Trophoblast cell (in vitro differentiated cells and primary cell): ENCODE data around the gene FAM163A.
"Not testable (repeated sequence)": the region's sequence is repeated elsewhere in the genome, so short reads cannot be mapped to it uniquely, and the experiment has no call there.

Experiments
- DNase-seq, 2 donors: peaks; one replicate each; pipeline ENCODE4 v3.0.0-alpha.2; 2016
- H2AFZ ChIP-seq: 2 replicates; pipeline ENCODE4 v1.6.1; 2013; ENCODE audit warnings: low read length, moderate library complexity, mild to moderate bottlenecking; ENCODE audit not compliant: insufficient read depth, poor library complexity
- H2AK5ac ChIP-seq: 2 replicates; pipeline ENCODE4 v1.6.1; 2013; ENCODE audit warnings: mild to moderate bottlenecking, low read length
- H2BK120ac ChIP-seq: 2 replicates; pipeline ENCODE4 v1.6.1; 2013; ENCODE audit warnings: low read length, mild to moderate bottlenecking, moderate library complexity; ENCODE audit not compliant: insufficient read depth, poor library complexity
- H2BK12ac ChIP-seq: 2 replicates; pipeline ENCODE4 v1.6.1; 2013; ENCODE audit warnings: mild to moderate bottlenecking, low read length, moderate library complexity
- H2BK5ac ChIP-seq: 2 replicates; pipeline ENCODE4 v1.6.1; 2013; ENCODE audit warnings: low read length, low read depth, moderate library complexity, mild to moderate bottlenecking; ENCODE audit not compliant: poor library complexity
- H3K14ac ChIP-seq: 2 replicates; pipeline ENCODE4 v1.6.1; 2013; ENCODE audit warnings: mild to moderate bottlenecking, low read length
- H3K18ac ChIP-seq: 2 replicates; pipeline ENCODE4 v1.6.1; 2013; ENCODE audit warnings: mild to moderate bottlenecking, low read length
- H3K23ac ChIP-seq: 2 replicates; pipeline ENCODE4 v1.6.1; 2013; ENCODE audit warnings: low read length
- H3K27ac ChIP-seq: 2 replicates; pipeline ENCODE4 v1.5.1; 2013; ENCODE audit warnings: low read depth, mild to moderate bottlenecking, inconsistent platforms, low read length, moderate library complexity
- H3K27me3 ChIP-seq: 2 replicates; pipeline ENCODE4 v1.6.1; 2013; ENCODE audit warnings: inconsistent platforms, mild to moderate bottlenecking, low read length, moderate library complexity; ENCODE audit not compliant: insufficient read depth
- H3K36me3 ChIP-seq, 2 experiments: 1 replicate in 1 of 2; 2 replicates in 1 of 2; pipeline ENCODE4 v1.6.1; 2013; ENCODE audit warnings: low read length in 2 of 2, mild to moderate bottlenecking in 2 of 2, moderate library complexity in 1 of 2; ENCODE audit not compliant: insufficient read depth in 2 of 2, control insufficient read depth in 1 of 2
- H3K4ac ChIP-seq: 2 replicates; pipeline ENCODE4 v1.6.1; 2013; ENCODE audit warnings: low read depth, mild to moderate bottlenecking, low read length, moderate library complexity
- H3K4me1 ChIP-seq, 2 experiments: 1 replicate in 1 of 2; 2 replicates in 1 of 2; pipeline ENCODE4 v1.6.1; 2013; ENCODE audit warnings: low read length in 2 of 2, mild to moderate bottlenecking in 2 of 2, moderate library complexity in 1 of 2; ENCODE audit not compliant: insufficient read depth in 2 of 2, control insufficient read depth in 1 of 2
- H3K4me2 ChIP-seq: 2 replicates; pipeline ENCODE4 v1.6.1; 2013; ENCODE audit warnings: inconsistent platforms, mild to moderate bottlenecking, low read length, moderate library complexity
- H3K4me3 ChIP-seq: 2 replicates; pipeline ENCODE4 v1.5.1; 2013; ENCODE audit warnings: mild to moderate bottlenecking, low read depth, low read length, inconsistent platforms
- H3K79me1 ChIP-seq: one replicate; pipeline ENCODE4 v1.6.1; 2013; ENCODE audit warnings: low read length
- H3K79me2 ChIP-seq: 2 replicates; pipeline ENCODE4 v1.6.1; 2013; ENCODE audit warnings: low read length, mild to moderate bottlenecking; ENCODE audit not compliant: control insufficient read depth, insufficient read depth, poor library complexity
- H3K9ac ChIP-seq: 2 replicates; pipeline ENCODE4 v1.6.1; 2013; ENCODE audit warnings: mild to moderate bottlenecking, low read length
- H3K9me3 ChIP-seq: 2 replicates; pipeline ENCODE4 v1.6.1; 2013; ENCODE audit warnings: low read depth, mild to moderate bottlenecking, control low read depth, inconsistent platforms, low read length; ENCODE audit not compliant: insufficient read depth
- H4K12ac ChIP-seq: 2 replicates; pipeline ENCODE4 v1.6.1; 2013; ENCODE audit warnings: low read depth, mild to moderate bottlenecking, low read length, moderate library complexity
- H4K8ac ChIP-seq: 2 replicates; pipeline ENCODE4 v1.6.1; 2013; ENCODE audit warnings: low read depth, mild to moderate bottlenecking, low read length, moderate library complexity
- H4K91ac ChIP-seq: one replicate; pipeline ENCODE4 v1.6.1; 2013; ENCODE audit warnings: low read depth, mild to moderate bottlenecking, low read length, moderate library complexity
- WGBS: extraction: QIAGEN DNeasy Blood & Tissue Kit; methylation state at CpG from one replicate; pipeline ENCODE4 v1.1.7; 2013; ENCODE audit warnings: missing lambda C conversion rate; ENCODE audit not compliant: insufficient read length, insufficient coverage; ENCODE audit errors: extremely low coverage; 5-methylcytosine and 5-hydroxymethylcytosine counted together

The FAM163A gene

DNA sequence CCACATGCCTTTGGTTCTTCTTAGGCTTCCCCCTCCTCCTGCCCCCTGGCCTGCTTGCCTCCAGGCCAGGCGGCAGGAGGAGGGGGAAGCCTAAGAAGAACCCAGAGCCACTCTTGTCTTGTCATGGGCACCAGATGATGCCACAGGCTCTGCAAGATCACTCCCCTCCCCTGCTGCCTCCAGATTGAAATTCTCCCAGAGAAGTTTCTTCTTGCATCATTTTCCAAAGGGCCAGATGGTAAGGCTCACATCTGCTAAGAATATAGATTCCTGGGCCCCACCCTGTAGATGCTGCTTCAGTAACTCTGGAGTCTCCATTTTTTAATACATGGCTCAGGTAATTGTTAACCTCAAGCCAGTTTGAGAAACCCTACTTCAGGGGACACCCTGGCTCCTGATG is 60.8 kb downstream of the FAM163A start:
- no CpG with 5 or more reads among the region's 1 CpG for WGBS
- Histone ChIP-seq H2BK120ac (no peak overlapping the region), H3K36me3 (no peaks in the 10 kb centered on the region), H3K27ac (no peak overlapping the region), H4K8ac (no peak overlapping the region), H3K4me1 (peaks cover 4 to 10% of the 10 kb centered on the region in 2 experiments), H2BK12ac (no peak overlapping the region), H4K91ac (no peak overlapping the region), H2AK5ac (no peak overlapping the region), H3K9ac (no peak overlapping the region), H3K4me3 (no peak overlapping the region), H2AFZ (no peak overlapping the region), H3K4me2 (no peak overlapping the region), H3K27me3 (no peaks in the 10 kb centered on the region), H3K9me3 (no peaks in the 10 kb centered on the region), H2BK5ac (no peak overlapping the region), H4K12ac (no peak overlapping the region), H3K14ac (no peak overlapping the region), H3K79me2 (no peaks in the 10 kb centered on the region), H3K18ac (no peak overlapping the region), H3K79me1 (no peaks in the 10 kb centered on the region), H3K4ac (no peak overlapping the region), H3K23ac (no peak overlapping the region)
- DNase-seq, result no peak

DNA sequence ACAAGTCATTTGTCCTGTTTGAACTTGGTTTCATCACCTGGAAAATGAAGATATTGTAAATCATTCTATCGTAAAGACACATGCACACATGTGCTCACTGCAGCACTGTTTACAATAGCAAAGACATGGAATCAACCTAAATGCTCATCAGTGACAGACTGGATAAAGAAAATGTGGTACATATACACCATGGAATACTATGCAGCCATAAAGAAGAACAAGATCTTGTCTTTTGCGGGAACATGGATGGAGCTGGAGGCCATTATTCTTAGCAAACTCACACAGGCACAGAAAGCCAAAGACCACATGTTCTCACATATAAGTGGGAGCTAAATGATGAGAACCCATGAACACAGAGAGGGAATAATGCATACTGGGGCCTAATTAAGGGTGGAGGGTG is 61.3 kb downstream of the FAM163A start:
- not testable (repeated sequence) for H3K4me3 ChIP-seq, H2AK5ac ChIP-seq, H2BK5ac ChIP-seq, H3K4me2 ChIP-seq, H3K9me3 ChIP-seq, H3K14ac ChIP-seq, H3K36me3 ChIP-seq, H3K9ac ChIP-seq, H4K12ac ChIP-seq, H3K23ac ChIP-seq, H4K91ac ChIP-seq, H3K27ac ChIP-seq, H3K4ac ChIP-seq, H2BK120ac ChIP-seq, H3K79me2 ChIP-seq, H2BK12ac ChIP-seq, H3K79me1 ChIP-seq, H3K18ac ChIP-seq, H3K27me3 ChIP-seq, H4K8ac ChIP-seq, H2AFZ ChIP-seq, DNase-seq
- peaks cover 4 to 10% of the 10 kb centered on the region in 2 experiments for H3K4me1 ChIP-seq
- WGBS, result no CpG with 5 or more reads among the region's 2 CpGs

DNA sequence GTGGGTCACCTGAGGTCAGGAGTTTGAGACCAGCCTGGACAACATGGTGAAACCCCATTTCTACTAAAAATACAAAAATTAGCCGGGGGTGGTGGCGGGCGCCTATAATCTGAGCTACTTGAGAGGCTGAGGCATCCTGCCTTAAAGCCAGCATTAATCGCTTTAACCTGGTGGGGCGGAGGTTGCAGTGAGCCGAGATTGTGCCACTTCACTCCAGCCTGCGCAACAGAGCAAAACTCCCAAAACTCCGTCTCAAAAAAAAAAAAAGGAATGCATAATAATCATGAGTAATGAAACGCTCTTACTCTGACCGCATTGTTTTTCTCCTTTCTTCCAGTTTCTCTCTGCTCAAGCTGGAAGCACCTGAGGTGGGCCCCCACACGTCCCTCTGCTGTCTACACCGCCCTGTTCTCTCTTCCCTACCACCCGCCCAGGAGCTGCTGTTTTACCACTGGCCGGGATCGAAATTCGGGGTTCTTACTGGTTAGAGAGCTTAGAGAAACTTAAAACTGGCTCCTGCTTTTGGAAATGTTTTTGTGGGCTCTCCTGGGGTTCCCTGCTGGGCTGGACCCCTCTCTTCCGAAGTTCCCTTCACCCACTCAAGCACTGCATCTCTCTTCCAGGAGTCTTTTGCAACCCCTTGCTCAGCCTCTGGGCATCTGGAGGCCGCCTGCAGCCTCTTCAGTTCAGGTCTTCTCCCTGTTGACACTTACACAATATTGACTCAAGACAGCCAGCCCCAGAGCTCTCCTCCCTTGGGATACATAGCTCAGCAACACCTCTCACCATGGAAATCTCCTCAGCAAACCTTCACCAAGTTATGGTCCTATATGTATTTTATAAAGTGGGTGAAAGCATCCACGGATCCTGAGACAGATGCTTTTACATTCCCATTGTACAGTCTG is 62.5 kb downstream of the FAM163A start:
- H2AFZ ChIP-seq, result no peak overlapping the region
- no peak overlapping the region for H3K23ac ChIP-seq
- no peak overlapping the region for H3K18ac ChIP-seq
- H2BK120ac ChIP-seq, result no peak overlapping the region
- H2BK12ac ChIP-seq, result no peak overlapping the region
- H3K4me1 ChIP-seq, result peaks cover 4 to 10% of the 10 kb centered on the region in 2 experiments
- no peaks in the 10 kb centered on the region for H3K36me3 ChIP-seq
- H4K8ac ChIP-seq, result no peak overlapping the region
- no peak overlapping the region for H3K9ac ChIP-seq
- H4K12ac ChIP-seq, result no peak overlapping the region
- DNase-seq, result peak; percentile 86 to 89
- no peak overlapping the region for H4K91ac ChIP-seq
- H2BK5ac ChIP-seq, result no peak overlapping the region
- H3K4me3 ChIP-seq, result no peak overlapping the region
- no peaks in the 10 kb centered on the region for H3K27me3 ChIP-seq
- H3K4me2 ChIP-seq, result no peak overlapping the region
- H2AK5ac ChIP-seq, result no peak overlapping the region
- no peaks in the 10 kb centered on the region for H3K9me3 ChIP-seq
- H3K79me1 ChIP-seq, result no peaks in the 10 kb centered on the region
- H3K14ac ChIP-seq, result no peak overlapping the region
- H3K27ac ChIP-seq, result no peak overlapping the region
- no CpG with 5 or more reads among the region's 19 CpGs for WGBS
- no peaks in the 10 kb centered on the region for H3K79me2 ChIP-seq
- no peak overlapping the region for H3K4ac ChIP-seq

DNA sequence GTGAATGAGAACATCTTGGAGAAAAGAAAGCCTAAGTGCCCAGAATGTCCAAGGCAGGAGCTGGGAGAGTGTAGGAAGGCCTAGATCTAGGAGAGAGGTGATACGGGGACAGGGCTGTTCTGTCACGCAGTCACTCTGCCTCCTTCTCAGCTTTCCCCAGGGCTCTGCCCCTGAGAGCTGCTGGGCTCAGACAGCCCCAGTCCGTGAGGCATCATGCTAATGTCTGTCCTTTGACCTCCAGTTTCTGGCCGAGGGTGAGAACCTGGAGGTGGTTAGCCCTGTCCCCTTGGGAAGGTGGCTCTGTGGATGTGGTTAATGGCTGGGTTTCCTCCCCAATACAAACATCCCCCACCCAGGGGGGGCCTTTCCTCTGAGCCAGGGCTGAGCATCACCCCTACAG is 63.2 kb downstream of the FAM163A start:
- H4K91ac ChIP-seq, result no peak overlapping the region
- H2BK5ac ChIP-seq, result no peak overlapping the region
- no peak overlapping the region for H4K8ac ChIP-seq
- no peak overlapping the region for H3K4me3 ChIP-seq
- H3K27me3 ChIP-seq, result no peaks in the 10 kb centered on the region
- DNase-seq, result peak; percentile 73 to 79
- no peak overlapping the region for H2BK12ac ChIP-seq
- H3K4me1 ChIP-seq, result peaks cover 4 to 10% of the 10 kb centered on the region in 2 experiments
- H4K12ac ChIP-seq, result no peak overlapping the region
- no peak overlapping the region for H3K4ac ChIP-seq
- H3K18ac ChIP-seq, result no peak overlapping the region
- no peak overlapping the region for H3K14ac ChIP-seq
- H3K36me3 ChIP-seq, result no peaks in the 10 kb centered on the region
- H3K79me1 ChIP-seq, result no peaks in the 10 kb centered on the region
- no peak overlapping the region for H3K4me2 ChIP-seq
- H2AK5ac ChIP-seq, result no peak overlapping the region
- no peak overlapping the region for H3K9ac ChIP-seq
- no peak overlapping the region for H3K27ac ChIP-seq
- H2BK120ac ChIP-seq, result no peak overlapping the region
- no CpG with 5 or more reads among the region's 4 CpGs for WGBS
- H3K79me2 ChIP-seq, result no peaks in the 10 kb centered on the region
- H2AFZ ChIP-seq, result no peak overlapping the region
- H3K9me3 ChIP-seq, result no peaks in the 10 kb centered on the region
- peak overlapping the region; percentile 10 for H3K23ac ChIP-seq
